IMR-90 (cell line): Measurements from ENCODE around the gene ADAMTS13. TPM values are rescaled to one million over a fixed set of nuclear protein-coding genes. Genes with fewer than 3 reads are reported as not detected.

Experiments used
- ATAC-seq: fragments of 200-7000 bp; cut with Tn5 transposase; 2 replicates; pipeline ENCODE4 v1.9.1; 2020; ENCODE audit warnings: low read depth, mild to moderate bottlenecking, moderate library complexity
- BruUV-seq: library from RNA; stranded (reverse); fragments of 400-500 nt; replicated peaks from 2 replicates; lab custom pipeline; 2021; lab: Mats Ljungman, UMichigan
- CTCF ChIA-PET: fragments of 300-600 bp; formaldehyde crosslinking; extraction: SDS; loops from one replicate; lab custom pipeline; 2021; ENCODE audit warnings: antibody characterized with exemption; lab: Yijun Ruan, JAX
- POLR2A ChIA-PET: fragments of 300-600 bp; sonication (Branson Sonifier 250); formaldehyde crosslinking; loops from one replicate; lab custom pipeline; 2022; ENCODE audit warnings: antibody characterized with exemption; ENCODE audit not compliant: unreplicated experiment; lab: Charles Lee
- DNase-seq: peaks from one replicate; pipeline ENCODE4 v3.0.0; 2013
- H2AFZ ChIP-seq: replicated peaks from 2 replicates; pipeline ENCODE3; 2013; ENCODE audit warnings: low read length, mild to moderate bottlenecking; ENCODE audit not compliant: poor library complexity
- H2AK5ac ChIP-seq: 2 replicates; pipeline ENCODE4 v1.6.1; 2013; ENCODE audit warnings: low read depth, low read length, inconsistent platforms
- H2AK9ac ChIP-seq: replicated peaks from 2 replicates; pipeline ENCODE3; 2013; ENCODE audit warnings: mild to moderate bottlenecking, low read depth, low read length, moderate library complexity; ENCODE audit not compliant: poor library complexity
- H2BK120ac ChIP-seq: 2 replicates; pipeline ENCODE4 v1.6.1; 2013; ENCODE audit warnings: low read depth, low read length, inconsistent platforms
- H2BK15ac ChIP-seq: 3 replicates; pipeline ENCODE4 v1.6.1; 2013; ENCODE audit warnings: low read depth, low read length, inconsistent platforms
- H2BK20ac ChIP-seq: 2 replicates; pipeline ENCODE4 v1.6.1; 2013; ENCODE audit warnings: low read depth, mild to moderate bottlenecking, inconsistent platforms, low read length, moderate library complexity
- H2BK5ac ChIP-seq: 2 replicates; pipeline ENCODE4 v1.6.1; 2013; ENCODE audit warnings: mild to moderate bottlenecking, low read depth, low read length, inconsistent platforms; ENCODE audit not compliant: poor library complexity, severe bottlenecking
- H3K14ac ChIP-seq: replicated peaks from 2 replicates; pipeline ENCODE4 v1.6.1; 2013; ENCODE audit warnings: low read depth, low read length, inconsistent platforms
- H3K18ac ChIP-seq: 2 replicates; pipeline ENCODE4 v1.6.1; 2013; ENCODE audit warnings: low read depth, low read length, control low read depth
- H3K23ac ChIP-seq: 2 replicates; pipeline ENCODE4 v1.6.1; 2013; ENCODE audit warnings: low read depth, low read length, inconsistent platforms
- H3K27ac ChIP-seq: 2 replicates; pipeline ENCODE4 v1.5.1; 2013; ENCODE audit warnings: mild to moderate bottlenecking, control low read depth, low read length; ENCODE audit not compliant: insufficient read depth
- H3K27me3 ChIP-seq: 2 replicates; pipeline ENCODE4 v1.6.1; 2013; ENCODE audit warnings: low read length; ENCODE audit not compliant: control insufficient read depth, insufficient read depth
- H3K36me3 ChIP-seq: 2 replicates; pipeline ENCODE4 v1.6.1; 2013; ENCODE audit warnings: low read length, mixed read lengths; ENCODE audit not compliant: control insufficient read depth, insufficient read depth
- H3K4ac ChIP-seq: 2 replicates; pipeline ENCODE4 v1.6.1; 2013; ENCODE audit warnings: low read depth, low read length, inconsistent platforms
- H3K4me1 ChIP-seq: 2 replicates; pipeline ENCODE4 v1.6.1; 2013; ENCODE audit warnings: low read length, mixed read lengths; ENCODE audit not compliant: control insufficient read depth, insufficient read depth
- H3K4me2 ChIP-seq: 2 replicates; pipeline ENCODE4 v1.6.1; 2013; ENCODE audit warnings: low read depth, mild to moderate bottlenecking, control low read depth, low read length, moderate library complexity
- H3K4me3 ChIP-seq: 2 replicates; pipeline ENCODE4 v1.5.1; 2013; ENCODE audit warnings: low read depth, mild to moderate bottlenecking, control low read depth, low read length, moderate library complexity; ENCODE audit not compliant: insufficient read depth
- H3K56ac ChIP-seq: 2 replicates; pipeline ENCODE4 v1.6.1; 2013; ENCODE audit warnings: low read length, inconsistent platforms; ENCODE audit not compliant: insufficient read depth; ENCODE audit errors: extremely low read depth
- H3K79me1 ChIP-seq, 2 experiments: 2 replicates each; pipeline ENCODE4 v1.6.1; 2013; ENCODE audit warnings: low read length in 2 of 2, inconsistent platforms in 1 of 2, low read depth in 1 of 2
- H3K9ac ChIP-seq: 2 replicates; pipeline ENCODE4 v1.6.1; 2013; ENCODE audit warnings: low read depth, low read length, control low read depth
- H3K9me1 ChIP-seq: 2 replicates; pipeline ENCODE4 v1.6.1; 2013; ENCODE audit warnings: low read length, inconsistent platforms; ENCODE audit not compliant: insufficient read depth
- H3K9me3 ChIP-seq: 2 replicates; pipeline ENCODE4 v1.6.1; 2013; ENCODE audit warnings: low read length; ENCODE audit not compliant: control insufficient read depth, insufficient read depth
- H4K20me1 ChIP-seq: 2 replicates; pipeline ENCODE4 v1.6.1; 2013; ENCODE audit warnings: low read length, inconsistent platforms; ENCODE audit not compliant: insufficient read depth
- H4K5ac ChIP-seq: 2 replicates; pipeline ENCODE4 v1.6.1; 2013; ENCODE audit warnings: mild to moderate bottlenecking, low read depth, low read length, control low read depth
- H4K8ac ChIP-seq, 2 experiments: 2 replicates each; pipeline ENCODE4 v1.6.1; 2013; ENCODE audit warnings: low read depth in 2 of 2, low read length in 2 of 2, control low read depth in 1 of 2, inconsistent platforms in 1 of 2
- H4K91ac ChIP-seq: 2 replicates; pipeline ENCODE4 v1.6.1; 2013; ENCODE audit warnings: low read depth, low read length, inconsistent platforms; ENCODE audit not compliant: insufficient read depth
- CHD1 ChIP-seq: IDR thresholded peaks from 2 replicates; pipeline ENCODE4 v1.6.1; 2012; ENCODE audit warnings: low read depth, low read length, improper control_type of control experiment
- CTCF ChIP-seq: conservative IDR thresholded peaks from 2 replicates; pipeline ENCODE4 v1.5.1; 2012; ENCODE audit warnings: mild to moderate bottlenecking, low read depth, low read length, improper control_type of control experiment
- ELK1 ChIP-seq: fragments of 150-350 bp; IDR thresholded peaks from 2 replicates; pipeline ENCODE4 v1.6.1; 2016; ENCODE audit warnings: low read depth, mild to moderate bottlenecking, low read length, moderate library complexity, borderline replicate concordance
- MAFK ChIP-seq: IDR thresholded peaks from 2 replicates; pipeline ENCODE4 v1.6.1; 2012; ENCODE audit warnings: low read depth, low read length, improper control_type of control experiment
- RCOR1 ChIP-seq: IDR thresholded peaks from 2 replicates; pipeline ENCODE4 v1.6.1; 2012; ENCODE audit warnings: mild to moderate bottlenecking, low read length, improper control_type of control experiment; ENCODE audit not compliant: insufficient replicate concordance
- RFX5 ChIP-seq: IDR thresholded peaks from 2 replicates; pipeline ENCODE4 v1.8.0; 2012; ENCODE audit warnings: low read depth, mild to moderate bottlenecking, low read length, moderate library complexity
- WGBS, 2 experiments: methylation state at CpG; one replicate each; pipeline versions ENCODE4 v1.1.5 to v1.1.7; 2013; ENCODE audit warnings: missing lambda C conversion rate in 2 of 2; ENCODE audit not compliant: insufficient read length in 1 of 2; ENCODE audit errors: extremely low coverage in 2 of 2; 5-methylcytosine and 5-hydroxymethylcytosine counted together
- dilution Hi-C: fragments of 300-500 bp; cut with HindIII; formaldehyde crosslinking; loops from one replicate; pipeline ENCODE4 v1.14.3; 2018; ENCODE audit warnings: low sequenced_read_pairs; ENCODE audit not compliant: unreplicated experiment
- in situ Hi-C: fragments of 300-500 bp; cut with MboI; formaldehyde crosslinking; loops from 3 replicates; pipeline ENCODE4 v1.14.3; 2019; ENCODE audit warnings: low sequenced_read_pairs, inconsistent platforms, mixed read lengths
- intact Hi-C: fragments of 100-400 bp; cut with micrococcal nuclease; formaldehyde crosslinking; loops from 2 replicates; pipeline ENCODE4 v1.10.0; 2022
- polyA plus RNA-seq, 3 experiments: library from polyadenylated mRNA; depleted of rRNA; stranded (reverse); fragments of >200 nt; gene quantifications; 2 replicates each; pipeline ENCODE4 v1.2.3, GENCODE V29; 2012; ENCODE audit warnings: low replicate concordance in 1 of 3
- total RNA-seq: library from RNA; depleted of rRNA; stranded (reverse); fragments of >200 nt; gene quantifications from 2 replicates; pipeline ENCODE4 v1.2.3, GENCODE V29; 2012

Gene ADAMTS13
- total and polyA plus RNA-seq, 2 of the 4 experiments (the other 2 are of a cell fraction): 0.18 to 2.8 TPM

GRCh38 chr9:133474215-133474614 is 52.0 kb downstream of the ADAMTS13 start:
- Histone ChIP-seq H2AK5ac (no peak overlapping the region), H3K27ac (no peak overlapping the region), H3K36me3 (peaks cover 1% of the 10 kb centered on the region; the same call in 1 of the 2 replicates), H2BK5ac (no peak overlapping the region), H3K4ac (no peak overlapping the region), H2BK15ac (no peak overlapping the region), H3K4me1 (peaks cover 3% of the 10 kb centered on the region; the same call in 1 of the 2 replicates), H4K8ac (no peak overlapping the region), H3K14ac (no peak overlapping the region), H3K9ac (no peak overlapping the region), H3K4me3 (no peak overlapping the region), H4K91ac (no peak overlapping the region), H4K20me1 (no peaks in the 10 kb centered on the region), H3K9me1 (no peaks in the 10 kb centered on the region), H2AFZ (no peak overlapping the region), H2AK9ac (no peak overlapping the region), H2BK20ac (no peak overlapping the region), H3K79me1 (peaks cover 0 to 10% of the 10 kb centered on the region in 2 experiments; a peak in 1 of 4 replicates), H3K27me3 (no peaks in the 10 kb centered on the region), H3K18ac (no peak overlapping the region), H3K56ac (no peak overlapping the region), H4K5ac (no peak overlapping the region), H3K9me3 (no peaks in the 10 kb centered on the region), H3K4me2 (no peak overlapping the region), H2BK120ac (no peak overlapping the region), H3K23ac (no peak overlapping the region)
- BruUV-seq: no TSS peak
- no peak for ATAC-seq
- dilution Hi-C loops: no loop called here
- TF ChIP-seq MAFK (no peak), CTCF (no peak), ELK1 (no peak), RCOR1 (no peak), RFX5 (no peak), CHD1 (no peak)
- 82% methylated on average over 2 of the region's 5 CpGs; no CpG with 5 or more reads in 1 of the 2 experiments for WGBS, 2 experiments
- CTCF ChIA-PET: no interaction called here
- in situ Hi-C loops: no loop called here
- POLR2A ChIA-PET: no interaction called here
- intact Hi-C loops: no loop called here
- no peak for DNase-seq
